GM10248 (cell line): Measurements from ENCODE around the gene ASB5.

Experiments used
- CTCF ChIA-PET: fragments of 300-600 bp; sonication (Branson Sonifier 250); formaldehyde crosslinking; extraction: SDS; loops from one replicate; lab custom pipeline; 2021; ENCODE audit warnings: antibody characterized with exemption; lab: Yijun Ruan, JAX
- POLR2A ChIA-PET: fragments of 350-650 bp; sonication (Branson Sonifier 250); formaldehyde crosslinking; extraction: SDS; loops from one replicate; lab custom pipeline; 2020; ENCODE audit warnings: antibody characterized with exemption; lab: Yijun Ruan, JAX
- DNase-seq: peaks from one replicate; pipeline ENCODE4 v3.0.0; 2012; ENCODE audit errors: extremely low spot score
- CTCF ChIP-seq: IDR thresholded peaks from 2 replicates; pipeline ENCODE4 v1.5.1; 2012; ENCODE audit warnings: mild to moderate bottlenecking, low read depth; ENCODE audit errors: extremely low read depth, missing control alignments, control extremely low read depth

ASB5 gene

DNA sequence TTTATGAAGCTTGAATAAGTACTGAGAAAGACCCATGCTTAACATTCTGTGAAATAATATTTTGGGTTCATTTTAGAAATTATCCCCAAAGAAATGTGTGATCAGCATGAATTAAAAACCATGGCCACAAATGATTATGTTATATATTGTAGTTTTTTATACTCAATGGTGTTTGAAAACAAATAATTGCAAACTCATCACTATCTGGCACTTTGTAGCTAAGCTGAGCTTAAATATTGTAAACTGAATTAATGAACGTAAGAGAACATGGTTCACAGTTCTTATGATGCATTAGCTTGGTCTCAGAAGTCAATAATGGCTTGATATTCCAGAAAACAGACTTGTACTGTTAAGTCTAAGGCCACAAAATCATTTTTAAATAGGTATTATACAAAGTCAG, 24.6 kb upstream of the ASB5 start:
- CTCF ChIA-PET = interaction anchor here (1.1 to 1.6 kb wide), 3 partner anchors 12 to 22 kb away, joined by 3 to 4 read pairs (median 4); no protein-coding TSS in a partner anchor
- DNase-seq = no peak
- no peak for TF ChIP-seq CTCF
- POLR2A ChIA-PET = no interaction called here

GRCh38 chr4:176292920-176293319, 23.9 kb upstream of the ASB5 start:
- DNase-seq = no peak
- no peak for TF ChIP-seq CTCF
- ChIA-PET CTCF (interaction anchor here (0.9 to 1.4 kb wide), 3 partner anchors 11 to 21 kb away, joined by 3 to 4 read pairs (median 3); no protein-coding TSS in a partner anchor), POLR2A (no interaction called here)

GRCh38 chr4:176291748-176292147, 22.7 kb upstream of the ASB5 start:
- TF ChIP-seq CTCF = no peak
- DNase-seq = no peak
- ChIA-PET POLR2A (no interaction called here), CTCF (no interaction called here)

DNA sequence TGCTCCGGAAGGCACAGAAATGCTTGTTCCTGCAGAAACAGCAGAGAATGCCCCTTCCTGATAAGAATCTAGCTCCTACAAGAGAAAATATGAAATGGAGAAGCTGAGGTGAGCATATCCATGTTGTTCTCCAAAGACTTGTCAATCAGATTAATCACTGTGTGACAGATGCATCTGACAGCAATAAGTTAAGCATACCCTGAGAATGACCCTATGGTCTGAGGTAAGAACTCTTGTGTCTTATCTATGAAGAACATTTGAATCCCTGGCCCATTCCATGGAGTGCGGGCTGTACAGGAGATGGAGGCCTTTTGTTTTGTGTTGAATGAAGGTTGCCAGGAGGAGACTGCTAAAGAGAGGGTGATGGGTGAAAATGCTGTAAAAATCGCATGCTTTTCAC, 21.5 kb upstream of the ASB5 start:
- ChIA-PET POLR2A (no interaction called here), CTCF (no interaction called here)
- DNase-seq = no peak
- TF ChIP-seq CTCF = no peak

GRCh38 chr4:176289561-176289960, 20.5 kb upstream of the ASB5 start:
- CTCF ChIA-PET = interaction anchor here (1.1 to 1.5 kb wide), 3 partner anchors 13 to 51 kb away, joined by 3 to 6 read pairs (median 3); no protein-coding TSS in a partner anchor
- no peak for TF ChIP-seq CTCF

DNA sequence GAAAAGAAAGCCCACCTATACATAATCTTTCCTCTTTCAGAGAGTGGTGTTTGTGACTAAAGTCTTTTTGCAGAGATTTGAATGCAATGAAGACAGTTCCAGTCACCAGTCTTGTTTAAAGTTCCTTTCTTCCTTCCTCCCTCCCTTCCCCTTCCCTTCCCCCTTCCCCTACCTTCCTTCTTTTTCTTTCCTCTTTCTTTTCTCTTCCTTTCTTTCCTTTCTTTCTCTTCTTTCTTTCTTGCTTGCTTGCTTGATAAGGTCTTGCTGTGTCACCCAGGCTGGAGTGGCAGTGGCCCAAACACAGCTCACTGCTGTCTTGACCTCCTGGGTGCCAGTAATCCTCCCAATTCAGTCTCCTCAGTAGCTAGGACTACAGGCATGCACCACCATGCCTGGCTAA, 19.0 kb upstream of the ASB5 start:
- ChIA-PET POLR2A (no interaction called here), CTCF (interaction anchor here (1.2 to 1.5 kb wide), 3 partner anchors 11 to 12 kb away, joined by 3 to 6 read pairs (median 4); no protein-coding TSS in a partner anchor)
- TF ChIP-seq CTCF = no peak
- DNase-seq = no peak

More at GRCh38 chr4:176289561-176289960, 20.5 kb upstream of the ASB5 start:
- POLR2A ChIA-PET = no interaction called here
- DNase-seq = no peak
